ENCODE measurements around the gene IMMP2L. TPM values are rescaled to one million over a fixed set of nuclear protein-coding genes. Genes with fewer than 3 reads are reported as not detected.

The IMMP2L gene
- total RNA-seq, 4 donors from 2014 or later = 12.4 to 31.7 (median 22.8) TPM

DNA sequence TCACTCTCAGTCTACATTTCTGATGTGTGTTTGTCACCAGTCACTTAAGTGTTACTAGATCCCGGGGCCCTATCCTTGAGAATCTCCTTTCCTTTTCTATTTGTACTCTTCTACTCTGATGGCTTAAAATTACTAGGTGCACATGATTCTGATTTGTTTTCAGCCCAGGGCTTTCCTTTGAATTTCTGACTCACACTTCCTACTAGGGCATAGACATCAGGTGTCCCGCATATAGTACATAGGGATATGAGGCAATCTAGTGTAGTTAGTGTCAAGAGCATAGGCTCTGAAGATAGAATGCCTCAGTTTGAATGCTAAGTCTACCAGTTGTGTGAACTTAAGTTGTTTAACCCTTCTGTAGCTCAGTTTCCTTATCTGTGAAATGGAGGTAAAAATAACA, 520.7 kb downstream of the IMMP2L start:
- no peak for TF ChIP-seq CTCF (IDR thresholded peaks at IDR 0.05)
- ATAC-seq (ENCODE audit: low FRiP score) (no peak), DNase-seq (ENCODE audit: low spot score) (no peak)

DNA sequence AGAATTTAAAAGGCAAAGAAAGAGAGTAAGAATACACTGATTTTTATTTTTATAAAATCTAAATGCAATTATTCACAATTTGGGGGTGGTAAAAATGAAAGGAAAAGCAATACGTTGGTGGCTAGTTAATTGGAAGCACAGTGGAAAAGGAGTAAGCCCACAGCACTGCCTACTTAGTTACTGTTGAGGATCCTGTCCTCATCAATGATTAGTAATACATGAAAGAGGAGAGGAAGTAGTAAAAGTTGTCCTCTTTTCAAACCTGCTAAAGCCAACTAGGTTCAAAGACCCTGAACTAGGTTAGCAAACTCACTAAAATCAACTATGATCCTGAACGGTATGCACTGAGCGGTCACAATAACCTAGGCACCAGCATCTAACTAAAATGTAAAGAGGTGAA, 524.1 kb downstream of the IMMP2L start:
- ATAC-seq (ENCODE audit: low FRiP score) = no peak
- no peak for TF ChIP-seq CTCF (IDR thresholded peaks at IDR 0.05)
- DNase-seq (ENCODE audit: low spot score) = no peak

- no peak for ATAC-seq (ENCODE audit: low FRiP score)
- no peak for DNase-seq (ENCODE audit: low spot score)
- no peak for TF ChIP-seq CTCF (IDR thresholded peaks at IDR 0.05)
Measured at GRCh38 chr7:111031916-111032315, 530.4 kb downstream of the IMMP2L start.

GRCh38 chr7:111030336-111030735, 532.0 kb downstream of the IMMP2L start:
- TF ChIP-seq CTCF (IDR thresholded peaks at IDR 0.05) = no peak
- no peak for ATAC-seq (ENCODE audit: low FRiP score)
- no peak for DNase-seq (ENCODE audit: low spot score)

- DNase-seq (ENCODE audit: low spot score) = no peak
- no peak for TF ChIP-seq CTCF (IDR thresholded peaks at IDR 0.05)
- ATAC-seq (ENCODE audit: low FRiP score) = no peak
Measured at GRCh38 chr7:111029574-111030251, 532.6 kb downstream of the IMMP2L start.

DNA sequence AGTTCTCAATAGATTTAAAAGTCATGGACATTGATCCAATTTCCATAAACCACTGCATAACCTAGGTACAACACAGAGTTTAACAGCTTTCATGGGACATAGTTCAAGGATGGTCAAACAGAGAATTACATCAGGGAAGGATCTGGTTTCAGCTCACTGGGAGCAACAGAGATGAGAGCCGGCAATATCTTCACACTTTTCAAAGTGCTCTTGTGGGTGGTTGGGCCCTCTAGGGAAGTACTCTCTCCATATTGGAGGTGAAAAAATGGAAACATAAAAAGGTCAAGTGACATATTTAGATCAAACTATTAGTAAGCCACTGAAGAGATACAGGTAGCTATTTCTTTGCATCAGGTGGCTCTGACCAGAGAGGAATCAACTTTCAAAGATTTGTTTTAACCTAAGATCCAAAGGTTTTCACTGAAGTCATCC, 533.1 kb downstream of the IMMP2L start:
- no peak for ATAC-seq (ENCODE audit: low FRiP score)
- no peak for DNase-seq (ENCODE audit: low spot score)
- TF ChIP-seq CTCF (IDR thresholded peaks at IDR 0.05) = no peak

DNA sequence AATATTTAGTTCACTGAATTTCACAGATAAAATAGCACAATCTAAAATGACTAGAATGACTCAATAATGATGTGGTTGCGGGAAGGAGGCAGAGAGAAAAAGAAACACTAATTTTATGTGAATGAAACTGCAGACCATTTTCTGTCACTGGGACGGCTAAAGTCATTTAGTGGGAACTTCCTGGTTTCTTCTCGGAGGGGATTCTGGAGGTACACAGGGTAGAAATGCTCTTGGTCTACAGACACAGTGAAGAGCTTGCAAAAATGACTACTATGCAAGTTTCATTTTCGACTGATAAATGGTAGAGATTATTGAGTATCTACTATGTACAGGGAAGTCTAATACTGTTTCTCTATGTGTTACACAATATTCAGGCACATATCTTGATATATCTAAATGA, 534.9 kb downstream of the IMMP2L start:
- ATAC-seq (ENCODE audit: low FRiP score) (no peak), DNase-seq (ENCODE audit: low spot score) (no peak)
- TF ChIP-seq CTCF (IDR thresholded peaks at IDR 0.05) = no peak
